Activated CD4-positive, alpha-beta T cell treated with anti-CD3 and anti-CD28 coated beads for 24 hours (primary cell): Measurements from ENCODE around the gene TRIP11.
A peak's percentile ranks its signal among the peaks of the same experiment; 100 is the strongest.
"Not testable (repeated sequence)": the region's sequence is repeated elsewhere in the genome, so short reads cannot be mapped to it uniquely, and the experiment has no call there.

Experiments used
- DNase-seq, 2 donors: peaks; one replicate each; pipeline ENCODE4 v3.0.0-alpha.2; 2020; ENCODE audit warnings: low read depth in 2 of 2

TRIP11 gene

GRCh38 chr14:92039719-92040430 is at the start of gene TRIP11:
Gene TRIP11 (minus strand): TSS chr14:92040059. CDS start chr14:92039685, 374 bp downstream.
- peak; percentile 88 to 90 for DNase-seq

DNA sequence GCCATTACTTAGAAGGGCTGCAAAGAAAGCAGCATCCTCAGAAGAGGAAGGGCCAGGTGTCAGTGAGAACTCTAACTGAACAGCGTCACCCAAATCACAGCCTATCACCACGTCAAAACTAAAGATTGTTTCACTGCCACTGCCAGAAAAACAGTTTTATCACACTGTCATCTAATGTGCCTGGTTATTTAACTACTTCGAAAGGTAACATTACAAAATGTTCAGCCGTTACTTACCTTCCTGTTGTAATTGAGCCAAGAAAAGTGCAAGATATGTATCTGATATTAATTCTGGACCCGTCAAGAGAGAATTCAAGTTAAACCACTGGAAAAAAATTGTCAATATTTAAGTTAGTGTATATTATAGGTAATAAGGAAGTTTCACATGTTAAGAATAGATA is 48.6 kb upstream of the TRIP11 start:
- DNase-seq = no peak

DNA sequence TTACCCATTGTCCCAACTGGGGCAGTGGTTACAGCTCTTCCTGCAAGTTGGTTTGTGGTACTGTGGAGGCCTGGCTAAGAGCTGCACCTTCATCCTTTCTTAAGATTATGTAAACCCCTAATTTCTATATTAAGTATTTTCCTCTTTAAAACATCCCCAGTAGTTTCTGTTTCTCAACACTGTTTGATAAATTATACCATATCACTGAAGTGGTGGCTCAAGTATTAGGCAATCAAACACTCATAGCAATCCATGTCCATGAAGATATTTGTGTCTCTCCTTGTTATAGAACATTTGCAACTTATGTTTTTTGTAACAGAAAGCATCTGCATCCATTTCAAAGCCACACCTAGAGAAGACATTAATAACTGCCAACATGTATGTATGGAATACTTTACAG is 34.7 kb upstream of the TRIP11 start:
- no peak for DNase-seq

DNA sequence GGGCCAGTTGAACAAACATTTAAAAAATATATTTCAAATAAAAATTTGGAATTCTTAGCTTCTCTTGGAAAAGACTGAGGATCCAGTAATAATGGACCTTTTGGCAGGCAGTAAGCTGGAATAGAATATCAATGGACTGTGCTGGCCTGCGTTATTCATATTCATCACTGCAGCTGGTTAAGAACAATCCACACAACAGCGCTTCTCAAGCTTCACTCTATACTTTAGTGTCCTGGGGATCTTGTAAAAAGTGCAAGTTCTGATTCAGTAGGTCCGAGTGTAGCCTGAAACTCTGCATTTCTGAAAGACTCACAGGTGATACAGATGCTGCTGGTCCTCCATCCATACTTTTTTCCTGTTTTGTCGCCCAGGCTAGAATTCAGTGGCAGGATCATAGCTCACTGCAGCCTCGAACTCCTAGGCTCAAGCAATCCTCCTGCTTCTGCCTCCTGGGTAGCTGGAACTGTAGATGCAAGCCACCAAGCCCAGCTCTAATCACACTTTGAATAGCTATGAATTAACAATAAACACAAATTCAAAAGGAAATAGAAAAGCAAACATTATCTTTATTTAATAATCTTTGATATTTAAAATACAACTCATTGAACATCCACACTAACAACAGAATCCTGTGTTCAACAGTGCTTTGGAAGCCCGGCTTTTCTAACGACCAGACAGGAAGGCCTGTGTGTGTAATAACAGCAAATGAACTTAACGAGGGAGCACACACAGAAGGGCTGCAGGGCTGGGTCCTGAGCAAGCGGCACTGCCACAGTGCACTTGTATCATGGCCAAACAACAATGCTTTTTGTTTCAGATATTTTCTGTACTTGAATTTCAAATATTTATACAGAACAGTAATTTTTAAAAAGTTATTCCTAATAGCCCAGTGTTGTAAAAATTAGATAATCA is 18.4 kb upstream of the TRIP11 start:
- no peak for DNase-seq

DNA sequence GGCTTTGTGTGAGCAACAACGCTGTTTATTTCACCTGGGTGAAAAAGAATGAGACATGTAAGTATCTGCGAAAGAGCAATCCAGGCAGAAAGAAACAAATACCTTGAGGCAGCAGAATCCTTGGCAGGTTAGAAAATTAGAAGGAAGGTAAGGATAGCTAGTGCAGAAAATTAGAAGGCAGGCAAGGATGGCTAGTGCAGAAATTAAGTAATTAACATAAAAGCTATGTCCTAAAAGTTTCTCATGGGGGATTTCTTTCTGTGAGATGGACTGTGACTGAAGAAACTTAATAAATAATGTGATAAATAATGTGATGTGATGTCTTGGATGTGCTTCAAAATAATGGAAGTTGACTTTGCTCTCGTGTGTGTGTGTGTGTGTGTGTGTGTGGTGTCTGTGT is 9.9 kb upstream of the TRIP11 start:
- DNase-seq = no peak

DNA sequence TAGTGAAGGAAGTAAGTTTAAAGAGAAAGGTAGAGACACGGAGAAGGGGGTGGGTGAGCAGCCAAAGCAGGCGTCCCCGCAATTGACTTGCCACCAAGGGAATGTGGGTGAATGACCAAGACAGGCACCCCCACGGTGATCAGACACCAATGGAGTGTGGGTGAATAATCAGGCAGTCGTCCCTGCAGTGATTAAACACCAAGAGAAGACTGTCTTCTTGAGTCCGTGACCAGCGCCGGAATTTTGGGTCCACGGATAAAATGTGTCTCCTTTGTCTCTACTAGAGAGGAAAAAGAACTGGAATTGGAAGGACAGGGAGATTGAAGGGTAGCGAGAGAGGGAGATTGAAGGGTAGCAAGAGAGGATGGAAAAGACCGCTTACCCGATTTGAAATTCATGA is 9.4 kb upstream of the TRIP11 start:
- DNase-seq = not testable (repeated sequence)

GRCh38 chr14:92045904-92046303 is 6.0 kb upstream of the TRIP11 start:
- not testable (repeated sequence) for DNase-seq

- not testable (repeated sequence) for DNase-seq
These were observed 1.9 kb upstream of the TRIP11 start for GRCh38 chr14:92041766-92042165.

DNA sequence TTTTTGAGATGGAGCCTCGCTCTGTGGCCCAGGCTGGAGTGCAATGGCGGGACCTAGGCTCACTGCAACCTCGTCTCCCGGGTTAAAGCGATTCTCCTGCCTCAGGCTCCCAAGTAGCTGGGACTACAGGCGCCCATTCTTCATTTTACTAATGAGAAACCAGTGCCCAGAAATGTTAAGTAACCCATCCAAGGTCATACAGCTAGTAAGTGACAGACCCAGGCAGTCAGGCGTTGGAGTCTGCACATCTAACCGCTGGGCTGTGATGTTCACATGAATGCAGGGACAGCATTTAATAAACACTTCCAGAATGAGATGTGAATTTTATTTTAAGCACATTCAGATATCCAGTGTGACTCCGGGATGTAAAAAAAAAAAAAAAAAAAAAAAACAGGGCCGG is 1.3 kb upstream of the TRIP11 start:
- no peak for DNase-seq

DNA sequence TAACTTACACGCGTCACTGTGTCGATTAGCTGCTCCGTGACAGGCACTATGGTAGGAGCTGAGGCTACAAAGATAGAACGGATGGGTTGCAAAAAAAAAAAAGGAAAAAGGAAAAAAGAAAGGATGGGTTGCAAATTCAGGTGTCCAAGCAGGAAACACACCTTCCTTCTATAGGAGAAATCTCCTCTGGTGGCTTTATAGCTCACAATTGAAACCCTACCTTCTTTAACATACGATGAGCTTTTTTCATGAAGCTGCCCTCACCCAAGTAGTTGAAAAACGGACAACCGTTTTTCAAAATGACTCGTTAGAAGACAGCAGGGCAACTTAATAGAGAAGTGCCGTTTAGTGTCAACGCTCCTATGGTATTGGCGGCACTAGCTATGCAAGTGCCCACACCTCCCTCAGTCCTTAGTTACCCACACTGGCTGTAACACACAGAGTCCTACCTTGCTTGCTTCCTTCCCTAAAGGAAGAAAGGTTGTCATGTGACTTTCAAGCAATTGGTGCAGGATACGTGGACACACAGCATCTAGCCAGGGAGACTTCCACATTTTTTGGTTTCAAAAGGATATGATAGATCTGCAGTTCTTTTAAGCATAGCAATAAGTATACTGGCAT is 682 bp upstream of the TRIP11 start:
- DNase-seq = no peak

DNA sequence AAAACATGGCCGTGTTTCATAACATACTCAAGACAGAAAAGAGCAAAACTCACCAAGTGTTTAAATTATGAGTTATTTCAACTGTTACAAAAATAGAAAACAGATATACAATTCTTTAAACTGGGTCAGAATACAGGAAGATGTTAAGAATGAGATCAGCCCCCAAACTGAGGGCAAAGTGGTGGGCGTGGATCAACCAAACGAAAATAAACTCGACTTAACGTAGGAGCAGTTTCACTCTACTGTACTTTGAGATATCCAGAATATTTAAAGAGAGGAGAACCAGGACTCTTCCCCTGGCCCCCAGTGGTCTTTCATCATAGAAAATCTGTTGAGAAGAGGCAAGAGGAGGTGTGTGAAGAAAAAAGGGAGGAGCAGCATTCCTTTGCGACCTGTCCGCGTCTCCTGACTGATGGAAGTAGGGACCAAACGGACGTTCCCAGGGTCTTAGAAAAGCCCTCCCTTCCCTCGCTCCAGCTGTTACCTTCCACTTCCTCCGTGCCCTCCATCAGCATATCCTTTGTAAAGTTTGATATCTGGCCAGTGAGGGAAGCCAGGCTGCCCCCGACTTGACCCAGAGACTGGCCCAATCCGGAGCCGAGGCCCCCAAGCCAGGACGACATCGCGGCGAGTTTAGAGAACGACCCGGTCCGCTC is 668 bp downstream of the TRIP11 start:
- DNase-seq = no peak

- DNase-seq = no peak
These were observed 1.9 kb downstream of the TRIP11 start for GRCh38 chr14:92037989-92038388.

- DNase-seq = no peak
These were observed 4.0 kb downstream of the TRIP11 start for GRCh38 chr14:92035890-92036289.

DNA sequence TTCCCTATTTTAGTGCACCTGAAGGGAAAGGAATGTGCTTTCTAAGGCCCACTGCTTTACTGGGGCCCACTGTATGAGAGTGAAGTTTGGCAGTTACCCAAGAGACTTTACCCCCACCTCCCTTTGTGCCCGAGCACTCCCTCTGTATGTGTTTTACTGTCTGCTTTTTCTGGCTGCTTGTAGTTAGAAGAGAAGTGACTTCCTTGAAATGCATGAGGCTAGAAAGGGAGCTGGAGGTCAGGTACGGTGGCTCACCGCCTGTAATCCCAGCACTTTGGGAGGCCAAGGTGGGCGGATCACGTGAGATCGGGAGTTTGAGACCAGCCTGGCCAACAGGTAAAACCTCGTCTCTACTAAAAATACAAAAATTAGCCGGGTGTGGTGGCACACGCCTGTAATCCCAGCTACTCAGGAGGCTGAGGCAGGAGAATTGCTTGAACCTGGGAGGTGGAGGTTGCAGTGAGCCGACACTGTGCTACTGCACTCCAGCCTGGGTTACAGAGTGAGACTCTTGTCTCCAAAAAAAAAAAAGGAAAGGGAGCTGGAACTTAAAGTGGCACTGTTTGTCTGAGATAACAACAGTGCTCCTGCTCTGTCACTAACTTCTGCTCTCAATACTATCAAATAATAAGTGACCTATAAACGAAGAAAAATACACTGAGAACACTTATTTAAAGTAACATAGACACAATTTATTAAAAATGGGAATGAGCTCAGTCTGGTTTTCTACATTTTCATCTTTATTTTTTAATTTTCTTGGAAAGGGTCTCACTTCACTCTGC is 5.8 kb downstream of the TRIP11 start:
- DNase-seq = no peak

- DNase-seq = no peak
These were observed 6.4 kb downstream of the TRIP11 start for GRCh38 chr14:92033433-92033832.

- no peak for DNase-seq
These were observed 13.2 kb downstream of the TRIP11 start for GRCh38 chr14:92026548-92027190.

GRCh38 chr14:92022036-92022435 is 17.8 kb downstream of the TRIP11 start:
- no peak for DNase-seq

DNA sequence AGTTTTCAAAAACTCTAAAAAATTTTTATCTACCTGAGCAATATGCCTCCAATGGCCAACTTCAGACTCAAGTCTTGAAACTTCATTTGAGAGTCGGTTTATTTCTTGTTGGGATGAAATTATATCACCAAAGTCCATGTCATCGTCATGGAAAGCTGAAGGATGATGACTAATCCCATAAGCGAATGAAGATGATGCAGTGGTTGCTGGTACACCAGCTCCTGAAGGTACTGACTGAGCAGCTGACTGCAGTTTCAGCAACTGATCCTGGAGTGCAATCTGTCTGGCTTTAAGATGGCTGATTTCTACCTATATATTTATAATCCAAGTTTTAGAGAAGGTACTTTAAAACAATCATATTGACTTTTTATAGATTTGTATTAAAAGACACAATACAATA is 18.3 kb downstream of the TRIP11 start:
- DNase-seq = no peak

GRCh38 chr14:92014040-92014439 is 25.8 kb downstream of the TRIP11 start:
- no peak for DNase-seq

DNA sequence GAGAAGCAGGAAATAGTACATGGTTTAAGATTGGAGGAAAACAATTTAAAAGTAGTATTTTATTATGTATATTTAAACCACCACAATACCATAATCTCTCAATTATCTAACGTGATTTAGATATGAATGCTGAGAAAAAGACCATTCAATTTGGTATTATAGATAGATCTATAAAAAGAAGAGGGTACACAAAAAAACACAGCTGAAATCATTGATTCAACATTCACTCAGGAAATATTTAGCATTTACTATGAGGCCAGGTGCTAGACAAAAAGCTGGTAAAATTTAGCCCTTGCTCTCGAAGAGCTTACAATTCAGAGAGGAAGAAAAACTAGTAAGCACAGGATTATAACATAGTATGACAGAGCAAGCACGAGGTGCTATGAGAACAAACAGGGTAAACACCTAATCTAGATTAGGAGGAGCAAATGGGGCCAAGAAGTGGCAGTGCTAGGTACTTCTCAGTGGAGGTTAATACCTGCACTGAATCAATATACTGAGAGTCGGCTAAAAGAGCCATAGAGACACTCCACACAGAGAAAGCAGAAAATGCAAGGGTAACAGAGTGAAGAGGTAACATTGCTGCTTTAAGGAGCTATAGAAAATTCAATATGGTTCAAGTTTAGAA is 27.6 kb downstream of the TRIP11 start:
- DNase-seq = no peak
